GM19035 (cell line): Measurements from ENCODE around the gene PAQR4.

Experiments used
- ATAC-seq: cut with Tn5 transposase; IDR thresholded peaks from one replicate; pipeline ENCODE4 v1.9.1; 2021; ENCODE audit not compliant: unreplicated experiment

The PAQR4 gene

DNA sequence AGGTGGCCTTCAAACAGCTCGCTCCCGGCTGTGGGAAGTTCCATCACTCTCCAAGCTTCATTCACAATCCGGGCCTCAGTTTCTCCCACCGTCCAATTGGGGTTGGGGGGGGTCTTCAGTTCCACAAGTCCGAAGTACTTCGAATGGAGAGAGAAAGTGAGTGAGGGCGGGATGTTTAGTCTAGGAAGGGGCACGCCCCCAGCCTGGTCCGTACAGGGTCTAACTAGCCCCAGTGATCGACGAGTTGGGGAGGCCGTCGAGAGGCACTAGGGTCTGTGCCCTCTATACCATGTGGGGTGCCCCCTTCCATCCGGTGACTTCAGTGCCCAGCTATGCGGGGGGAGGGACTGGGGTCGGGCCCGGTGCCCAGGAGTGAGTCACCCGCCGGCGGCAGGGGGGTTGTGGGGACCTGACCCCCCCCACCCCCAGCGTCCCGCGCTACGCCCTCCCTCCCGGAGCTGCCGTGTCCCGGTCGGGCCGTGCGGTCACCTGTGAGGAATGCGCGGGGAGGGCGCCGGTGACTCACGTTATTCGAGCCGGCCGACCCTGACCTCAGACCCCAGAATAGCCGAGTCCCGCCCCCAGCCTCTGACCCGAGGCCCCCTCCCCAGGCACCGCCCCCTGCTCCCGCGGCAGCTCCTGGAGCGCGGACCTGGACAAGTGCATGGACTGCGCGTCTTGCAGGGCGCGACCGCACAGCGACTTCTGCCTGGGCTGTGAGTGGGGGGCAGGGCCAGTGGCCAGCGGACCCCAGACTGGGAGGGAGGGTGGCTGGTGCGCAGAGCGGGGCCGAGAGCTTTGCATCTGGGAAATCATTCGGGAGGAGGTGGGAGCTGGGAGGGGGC is 51.7 kb downstream of the PAQR4 start:
- ATAC-seq, result no peak

DNA sequence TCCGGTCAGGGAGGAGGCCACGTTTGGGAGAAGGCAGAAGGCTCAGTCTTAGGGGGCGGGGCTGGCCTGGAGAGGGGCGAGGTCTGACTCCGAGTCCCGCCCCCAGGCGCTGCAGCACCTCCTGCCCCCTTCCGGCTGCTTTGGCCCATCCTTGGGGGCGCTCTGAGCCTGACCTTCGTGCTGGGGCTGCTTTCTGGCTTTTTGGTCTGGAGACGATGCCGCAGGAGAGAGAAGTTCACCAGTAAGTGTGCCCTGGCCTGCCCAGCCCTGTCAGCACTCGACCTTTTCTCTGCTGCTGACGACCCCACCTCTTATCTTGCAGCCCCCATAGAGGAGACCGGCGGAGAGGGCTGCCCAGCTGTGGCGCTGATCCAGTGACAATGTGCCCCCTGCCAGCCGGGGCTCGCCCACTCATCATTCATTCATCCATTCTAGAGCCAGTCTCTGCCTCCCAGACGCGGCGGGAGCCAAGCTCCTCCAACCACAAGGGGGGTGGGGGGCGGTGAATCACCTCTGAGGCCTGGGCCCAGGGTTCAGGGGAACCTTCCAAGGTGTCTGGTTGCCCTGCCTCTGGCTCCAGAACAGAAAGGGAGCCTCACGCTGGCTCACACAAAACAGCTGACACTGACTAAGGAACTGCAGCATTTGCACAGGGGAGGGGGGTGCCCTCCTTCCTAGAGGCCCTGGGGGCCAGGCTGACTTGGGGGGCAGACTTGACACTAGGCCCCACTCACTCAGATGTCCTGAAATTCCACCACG is 52.5 kb downstream of the PAQR4 start:
- no peak for ATAC-seq

GRCh38 chr16:3022208-3022683 is 53.1 kb downstream of the PAQR4 start:
- no peak for ATAC-seq

DNA sequence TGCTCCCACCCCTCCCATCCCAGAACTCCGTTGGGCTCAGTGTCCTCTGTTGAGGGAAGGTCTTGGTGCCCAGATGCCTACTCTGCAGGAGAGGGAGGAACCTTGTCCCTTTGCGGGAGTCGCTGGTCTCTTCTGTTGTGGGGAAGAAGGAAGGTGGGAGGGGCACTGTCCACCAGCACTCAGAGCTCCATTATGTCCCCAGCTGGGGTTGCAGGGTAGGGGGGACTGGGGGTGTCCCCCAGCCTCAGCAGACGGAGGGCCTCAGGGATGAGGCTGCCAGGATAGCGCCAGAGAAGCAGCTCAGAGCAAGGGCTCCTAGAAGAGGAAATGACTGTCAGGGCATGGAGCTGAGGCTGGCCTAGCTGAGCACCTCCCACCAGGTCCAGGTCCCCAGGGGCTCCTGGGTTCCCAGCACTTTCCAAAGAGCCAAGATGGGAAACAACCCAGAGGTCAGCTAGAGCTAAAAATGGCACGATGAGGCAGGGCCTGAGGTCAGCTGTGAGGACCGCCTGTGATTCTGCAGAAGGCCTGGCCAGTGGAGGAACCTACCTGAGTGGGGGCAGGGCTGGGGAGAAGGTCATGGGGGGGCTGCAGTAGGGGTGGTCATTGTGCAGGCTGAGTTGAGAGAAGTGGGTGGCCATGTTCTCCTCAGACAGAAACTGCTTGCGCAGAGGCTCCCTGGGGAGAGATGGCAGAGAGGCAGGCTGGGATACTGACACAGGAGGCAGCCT is 53.7 kb downstream of the PAQR4 start:
- ATAC-seq, result no peak
